GM11168 (cell line): Measurements from ENCODE around the gene TFF3.

ENCODE experiments used
- in situ Hi-C: fragments of 300-500 bp; cut with MboI; formaldehyde crosslinking; loops from one replicate; pipeline ENCODE4 v1.12.0; 2022; ENCODE audit warnings: low sequenced_read_pairs; ENCODE audit not compliant: unreplicated experiment

TFF3 gene

GRCh38 chr21:42324896-42325295, 9.7 kb upstream of the TFF3 start:
- in situ Hi-C loops, result no loop called here

GRCh38 chr21:42321845-42322244, 6.6 kb upstream of the TFF3 start:
- in situ Hi-C loops, result no loop called here

- in situ Hi-C loops, result no loop called here
These were observed 6.0 kb upstream of the TFF3 start for GRCh38 chr21:42321231-42321630.

- in situ Hi-C loops, result no loop called here
These were observed 5.6 kb upstream of the TFF3 start for GRCh38 chr21:42320791-42321190.

- in situ Hi-C loops, result loop anchor here (10.0 kb wide), 1 partner anchor 125 kb away; no protein-coding TSS in a partner anchor
These were observed 4.8 kb upstream of the TFF3 start for GRCh38 chr21:42319851-42320572.

- in situ Hi-C loops, result loop anchor here (10.0 kb wide), 1 partner anchor 125 kb away; no protein-coding TSS in a partner anchor
These were observed 4.2 kb upstream of the TFF3 start for GRCh38 chr21:42319376-42319775.

- in situ Hi-C loops, result loop anchor here (10.0 kb wide), 1 partner anchor 127 kb away; no protein-coding TSS in a partner anchor
These were observed 2.9 kb upstream of the TFF3 start for GRCh38 chr21:42317826-42318746.

- in situ Hi-C loops, result loop anchor here (10.0 kb wide), 1 partner anchor 127 kb away; no protein-coding TSS in a partner anchor
These were observed 2.1 kb upstream of the TFF3 start for GRCh38 chr21:42317341-42317741.

GRCh38 chr21:42316891-42317290, 1.7 kb upstream of the TFF3 start:
- in situ Hi-C loops, result loop anchor here (10.0 kb wide), 1 partner anchor 128 kb away; no protein-coding TSS in a partner anchor

- in situ Hi-C loops, result loop anchor here (10.0 kb wide), 1 partner anchor 130 kb away; no protein-coding TSS in a partner anchor
These were observed 453 bp downstream of the TFF3 start for GRCh38 chr21:42314616-42315295.

- in situ Hi-C loops, result loop anchor here (10.0 kb wide), 1 partner anchor 131 kb away; no protein-coding TSS in a partner anchor
These were observed 1.7 kb downstream of the TFF3 start for GRCh38 chr21:42313501-42313969.

GRCh38 chr21:42312626-42313104, 2.5 kb downstream of the TFF3 start:
- in situ Hi-C loops, result loop anchor here (10.0 kb wide), 1 partner anchor 132 kb away; no protein-coding TSS in a partner anchor

GRCh38 chr21:42311816-42312625, 3.2 kb downstream of the TFF3 start:
- in situ Hi-C loops, result loop anchor here (10.0 kb wide), 1 partner anchor 133 kb away; no protein-coding TSS in a partner anchor

GRCh38 chr21:42311160-42311559, 4.0 kb downstream of the TFF3 start:
- in situ Hi-C loops, result loop anchor here (10.0 kb wide), 1 partner anchor 134 kb away; no protein-coding TSS in a partner anchor

- in situ Hi-C loops, result loop anchor here (10.0 kb wide), 1 partner anchor 134 kb away; no protein-coding TSS in a partner anchor
These were observed 4.7 kb downstream of the TFF3 start for GRCh38 chr21:42310411-42311001.

- in situ Hi-C loops, result loop anchor here (10.0 kb wide), 1 partner anchor 135 kb away; no protein-coding TSS in a partner anchor
These were observed 5.4 kb downstream of the TFF3 start for GRCh38 chr21:42309753-42310213.

- in situ Hi-C loops, result no loop called here
These were observed 6.1 kb downstream of the TFF3 start for GRCh38 chr21:42308914-42309752.
